Endothelial cell of umbilical vein (primary cell): Measurements from ENCODE around the gene RELL2. TPM values are rescaled to one million over a fixed set of nuclear protein-coding genes. Genes with fewer than 3 reads are reported as not detected.

Experiments used
- BruUV-seq: library from RNA; stranded (reverse); fragments of 400-500 nt; replicated peaks from 2 replicates; lab custom pipeline; 2021; lab: Mats Ljungman, UMichigan
- CTCF ChIA-PET: fragments of 300-600, 350-600 bp; sonication (Branson Sonifier 250); formaldehyde crosslinking; loops from one replicate; lab custom pipeline; 2021; ENCODE audit warnings: antibody characterized with exemption, inconsistent platforms; lab: Charles Lee
- POLR2A ChIA-PET: fragments of 300-600, 350-600 bp; sonication (Branson Sonifier 250); formaldehyde crosslinking; loops from one replicate; lab custom pipeline; 2021; ENCODE audit warnings: antibody characterized with exemption, inconsistent platforms; lab: Charles Lee
- DNase-seq: peaks from one replicate; pipeline ENCODE4 v3.0.0-alpha.2; 2011; ENCODE audit warnings: low read depth, low spot score
- FAIRE-seq: peaks from 2 replicates; lab custom pipeline; 2011; peaks lifted over from hg19 to GRCh38; lab: Jason Lieb, UNC
- H2AFZ ChIP-seq: 2 replicates; pipeline ENCODE4 v1.6.0; 2012; ENCODE audit warnings: low read depth, low read length, control low read depth, inconsistent platforms
- H3K27ac ChIP-seq: 2 replicates; pipeline ENCODE4 v1.5.1; 2011; ENCODE audit warnings: low read depth, mild to moderate bottlenecking, control low read depth, low read length, moderate library complexity; ENCODE audit not compliant: insufficient read depth
- H3K27me3 ChIP-seq, 2 experiments: 2 replicates each; pipeline versions ENCODE4 v1.6.0 to v1.6.1; 2011; ENCODE audit warnings: low read length in 2 of 2, mixed read lengths in 1 of 2; ENCODE audit not compliant: control insufficient read depth in 2 of 2, insufficient read depth in 2 of 2
- H3K36me3 ChIP-seq, 2 experiments: 2 replicates in 1 of 2; 3 replicates in 1 of 2; pipeline ENCODE4 v1.5.1; 2011; ENCODE audit warnings: low read length in 2 of 2, mild to moderate bottlenecking in 1 of 2, moderate library complexity in 1 of 2; ENCODE audit not compliant: control insufficient read depth in 2 of 2, insufficient read depth in 2 of 2; ENCODE audit errors: extremely low read depth in 1 of 2
- H3K4me1 ChIP-seq: 3 replicates; pipeline ENCODE4 v1.5.1; 2011; ENCODE audit warnings: mild to moderate bottlenecking, low read length; ENCODE audit not compliant: control insufficient read depth, insufficient read depth; ENCODE audit errors: extremely low read depth
- H3K4me2 ChIP-seq: 2 replicates; pipeline ENCODE4 v1.6.1; 2011; ENCODE audit warnings: low read length, control low read depth, mixed read lengths; ENCODE audit not compliant: insufficient read depth
- H3K4me3 ChIP-seq, 3 experiments: fragments of 200-600 bp in 1 of 3; sonication (generic), shearing (Covaris generic) in 1 of 3; replicated peaks in 1 of 3; 2 replicates each; pipeline ENCODE4 v1.5.1; 2011 to 2016; ENCODE audit warnings: control low read depth in 3 of 3, low read length in 3 of 3, mild to moderate bottlenecking in 2 of 3, inconsistent platforms in 1 of 3, low read depth in 1 of 3, moderate library complexity in 1 of 3; ENCODE audit not compliant: insufficient read depth in 1 of 3
- H3K79me2 ChIP-seq: 2 replicates; pipeline ENCODE4 v1.6.0; 2012; ENCODE audit warnings: low read length, inconsistent platforms; ENCODE audit not compliant: control insufficient read depth, insufficient read depth
- H3K9ac ChIP-seq: replicated peaks from 2 replicates; pipeline ENCODE3; 2011; ENCODE audit warnings: low read length, control low read depth; ENCODE audit not compliant: insufficient read depth; ENCODE audit errors: extremely low read depth
- H3K9me1 ChIP-seq: replicated peaks from 3 replicates; pipeline ENCODE4 v1.6.0; 2011; ENCODE audit warnings: mild to moderate bottlenecking, low read length; ENCODE audit not compliant: control insufficient read depth, insufficient read depth; ENCODE audit errors: extremely low read depth
- H3K9me3 ChIP-seq: replicated peaks from 2 replicates; pipeline ENCODE4 v1.5.1; 2012; ENCODE audit warnings: low read length, inconsistent platforms; ENCODE audit not compliant: control insufficient read depth, insufficient read depth
- H4K20me1 ChIP-seq: replicated peaks from 2 replicates; pipeline ENCODE3; 2011; ENCODE audit warnings: mild to moderate bottlenecking, low read length; ENCODE audit not compliant: control insufficient read depth, insufficient read depth; ENCODE audit errors: extremely low read depth
- EZH2 ChIP-seq: IDR thresholded peaks from 2 replicates; pipeline ENCODE4 v1.6.1; 2012; ENCODE audit warnings: borderline replicate concordance, low read depth, mild to moderate bottlenecking, moderate library complexity, low read length, inconsistent platforms; ENCODE audit not compliant: severe bottlenecking
- JUN ChIP-seq: IDR thresholded peaks from 2 replicates; pipeline ENCODE4 v1.6.1; 2011; ENCODE audit warnings: borderline replicate concordance, low read depth; ENCODE audit not compliant: insufficient read length, insufficient read depth
- MYC ChIP-seq: IDR thresholded peaks from one replicate; pipeline ENCODE4 v1.6.1; 2011; ENCODE audit warnings: mild to moderate bottlenecking, low read depth, low read length
- POLR2A ChIP-seq: IDR thresholded peaks from 2 replicates; pipeline ENCODE4 v1.6.1; 2012; ENCODE audit warnings: low read depth, mild to moderate bottlenecking, control low read depth, low read length
- dilution Hi-C: fragments of 300-500 bp; cut with MboI; formaldehyde crosslinking; loops from one replicate; pipeline ENCODE4 v1.15.0; 2019; ENCODE audit warnings: low sequenced_read_pairs; ENCODE audit not compliant: extremely low pct_ligation_motif_present
- intact Hi-C: fragments of 100-400 bp; cut with micrococcal nuclease; formaldehyde crosslinking; loops from one replicate; pipeline ENCODE4 v1.10.0; 2022
- polyA plus RNA-seq, 4 experiments: library from polyadenylated mRNA; depleted of rRNA in 3 of 4; stranded (reverse) in 3 of 4; unstranded in 1 of 4; fragments of >200 nt; gene quantifications; 2 replicates each; pipeline versions ENCODE4 v1.2.1 to v1.2.3, GENCODE V29; 2011 to 2012; ENCODE audit warnings: missing spikeins in 1 of 4
- total RNA-seq: library from RNA; stranded (reverse); gene quantifications from 2 replicates; pipeline ENCODE4 v1.2.3, GENCODE V29; 2021
- TF ChIP-seq, protein P1 (sequence below): IDR thresholded peaks from 2 replicates; pipeline ENCODE4 v1.6.1; 2011; ENCODE audit not compliant: insufficient read depth, insufficient read length

Gene RELL2
- total and polyA plus RNA-seq, 2 donors (not counting 3 experiments of a cell fraction or from before 2014, with no cell fraction given): 3.4 to 3.6 TPM

DNA sequence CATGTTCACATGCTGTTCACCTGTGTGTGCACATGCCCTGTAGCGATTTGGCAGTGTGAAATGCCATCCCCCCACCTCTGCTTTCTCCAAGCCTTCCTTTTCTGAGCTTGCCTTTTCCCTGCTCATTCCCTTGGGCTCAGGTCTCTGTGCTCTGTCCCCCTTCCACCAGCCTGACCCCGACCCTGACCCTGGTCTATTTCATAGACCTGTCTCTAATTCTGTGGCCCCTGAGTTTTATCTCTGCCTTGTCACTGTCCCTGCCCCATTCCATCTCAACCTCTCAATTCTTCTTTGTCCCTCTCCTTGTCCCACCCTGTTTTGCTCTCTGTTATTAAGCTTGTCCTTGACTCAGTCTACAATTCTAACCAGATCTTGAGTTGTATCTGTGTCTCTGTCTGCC, 44.5 kb downstream of the RELL2 start:
- no peak for FAIRE-seq
- CTCF ChIA-PET: interaction anchor here (0.8 to 3.9 kb wide), 10 partner anchors 11 to 287 kb away, joined by 3 to 25 read pairs (median 6); partner anchors contain the start of genes DIAPH1, PCDH1 and RNF14
- no peak for DNase-seq
- Histone ChIP-seq H3K4me2 (peak overlapping the region; percentile 81), H4K20me1 (no peaks in the 10 kb centered on the region), H3K27me3 (no peaks in the 10 kb centered on the region), H3K9ac (peak overlapping the region; percentile 99), H3K27ac (peak overlapping the region; percentile 100), H3K36me3 (peaks cover 3 to 4% of the 10 kb centered on the region in 2 experiments), H3K79me2 (peaks cover 38% of the 10 kb centered on the region), H3K9me3 (no peaks in the 10 kb centered on the region), H3K9me1 (no peaks in the 10 kb centered on the region), H2AFZ (no peak overlapping the region), H3K4me3 (peak overlapping the region in 2 of 3 experiments; percentile 45 to 53), H3K4me1 (peaks cover 64% of the 10 kb centered on the region)
- POLR2A ChIA-PET: interaction anchor here (0.7 to 1.5 kb wide), 4 partner anchors 44 to 288 kb away, joined by 3 to 8 read pairs (median 3); partner anchors contain the start of genes PCDH1, RELL2 and RNF14
- dilution Hi-C loops: no loop called here
- TF ChIP-seq POLR2A (peak; percentile 36), MYC (no peak), JUN (no peak), EZH2 (no peak)
- TF ChIP-seq, protein P1, sequence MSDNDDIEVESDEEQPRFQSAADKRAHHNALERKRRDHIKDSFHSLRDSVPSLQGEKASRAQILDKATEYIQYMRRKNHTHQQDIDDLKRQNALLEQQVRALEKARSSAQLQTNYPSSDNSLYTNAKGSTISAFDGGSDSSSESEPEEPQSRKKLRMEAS: no peak
- intact Hi-C loops: loop anchor here (1.0 to 5.0 kb wide), 6 partner anchors 16 to 616 kb away; partner anchors contain the start of gene GNPDA1
- TSS peak; percentile 97 for BruUV-seq
